ENCODE data around the gene YIPF5.

YIPF5 gene

DNA sequence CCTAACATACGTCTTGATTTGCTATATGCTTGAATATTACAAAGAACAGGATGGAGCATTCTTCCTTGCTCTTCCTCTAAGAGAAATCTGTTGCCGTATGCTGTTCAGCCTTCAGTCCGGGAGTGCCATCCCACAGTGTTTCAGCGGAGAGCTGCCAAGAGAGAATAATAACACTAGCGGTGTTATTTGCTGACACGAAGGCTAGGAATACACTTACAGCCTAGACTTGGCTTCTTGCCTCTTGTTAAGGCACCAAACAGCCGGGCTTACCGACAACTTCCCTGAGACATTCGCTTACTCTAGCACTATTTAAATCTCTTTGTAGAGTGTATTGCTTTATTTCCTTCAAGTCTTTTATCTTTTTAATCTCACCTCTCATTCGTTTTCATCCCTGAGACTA is 31.6 kb upstream of the YIPF5 start:
- DNase-seq: no peak
- Histone ChIP-seq H3K9me2 (replicated peaks; ENCODE audit: insufficient read depth, low read length) (no peaks in the 10 kb centered on the region), H3K9ac (ENCODE audit: low read length) (no peak overlapping the region), H3K9me3 (replicated peaks; ENCODE audit: insufficient read depth, low read length) (no peaks in the 10 kb centered on the region), H3K27ac (ENCODE audit: low read length) (no peak overlapping the region), H3K79me2 (ENCODE audit: low read length) (no peaks in the 10 kb centered on the region), H3K4me1 (ENCODE audit: low read length) (no peaks in the 10 kb centered on the region), H3F3A (ENCODE audit: insufficient read depth, low read length) (no peaks in the 10 kb centered on the region), H3K27me3 (replicated peaks; ENCODE audit: insufficient read depth, low read length) (no peaks in the 10 kb centered on the region), H3K4me3 (ENCODE audit: low read length) (no peak overlapping the region), H4K20me1 (ENCODE audit: insufficient read depth, low read length) (no peaks in the 10 kb centered on the region), H2AFZ (ENCODE audit: low read length) (no peak overlapping the region), H3K4me2 (ENCODE audit: low read depth, low read length) (no peak overlapping the region), H3K36me3 (replicated peaks; ENCODE audit: insufficient read depth, low read length) (no peaks in the 10 kb centered on the region)
- TF ChIP-seq EZH2 (optimal IDR thresholded peaks at IDR 0.05; ENCODE audit: low read depth, low read length): no peak

- Histone ChIP-seq H2AFZ (ENCODE audit: low read length) (no peak overlapping the region), H3K9me2 (replicated peaks; ENCODE audit: insufficient read depth, low read length) (no peaks in the 10 kb centered on the region), H3K79me2 (ENCODE audit: low read length) (no peaks in the 10 kb centered on the region), H3K4me3 (ENCODE audit: low read length) (no peak overlapping the region), H3K4me1 (ENCODE audit: low read length) (no peaks in the 10 kb centered on the region), H3K36me3 (replicated peaks; ENCODE audit: insufficient read depth, low read length) (no peaks in the 10 kb centered on the region), H3K27ac (ENCODE audit: low read length) (no peak overlapping the region), H3K9ac (ENCODE audit: low read length) (no peak overlapping the region), H3K9me3 (replicated peaks; ENCODE audit: insufficient read depth, low read length) (no peaks in the 10 kb centered on the region), H3F3A (ENCODE audit: insufficient read depth, low read length) (no peaks in the 10 kb centered on the region), H3K4me2 (ENCODE audit: low read depth, low read length) (no peak overlapping the region), H3K27me3 (replicated peaks; ENCODE audit: insufficient read depth, low read length) (no peaks in the 10 kb centered on the region), H4K20me1 (ENCODE audit: insufficient read depth, low read length) (no peaks in the 10 kb centered on the region)
- no peak for DNase-seq
- TF ChIP-seq EZH2 (optimal IDR thresholded peaks at IDR 0.05; ENCODE audit: low read depth, low read length) (no peak), CTCF (IDR thresholded peaks at IDR 0.05; ENCODE audit: low read length) (no peak), EZH2phosphoT487 (IDR thresholded peaks at IDR 0.05; ENCODE audit: low read length) (no peak)
Measured at GRCh38 chr5:144201588-144201987, 31.1 kb upstream of the YIPF5 start.

GRCh38 chr5:144198386-144198785 is 27.9 kb upstream of the YIPF5 start:
- Histone ChIP-seq H3K9ac (ENCODE audit: low read length) (no peak overlapping the region), H3K4me1 (ENCODE audit: low read length) (no peaks in the 10 kb centered on the region), H3K9me3 (replicated peaks; ENCODE audit: insufficient read depth, low read length) (no peaks in the 10 kb centered on the region), H3F3A (ENCODE audit: insufficient read depth, low read length) (no peaks in the 10 kb centered on the region), H3K9me2 (replicated peaks; ENCODE audit: insufficient read depth, low read length) (no peaks in the 10 kb centered on the region), H3K4me3 (ENCODE audit: low read length) (no peak overlapping the region), H3K27ac (ENCODE audit: low read length) (no peak overlapping the region), H3K27me3 (replicated peaks; ENCODE audit: insufficient read depth, low read length) (no peaks in the 10 kb centered on the region), H4K20me1 (ENCODE audit: insufficient read depth, low read length) (no peaks in the 10 kb centered on the region), H3K79me2 (ENCODE audit: low read length) (no peaks in the 10 kb centered on the region), H3K36me3 (replicated peaks; ENCODE audit: insufficient read depth, low read length) (no peaks in the 10 kb centered on the region), H2AFZ (ENCODE audit: low read length) (no peak overlapping the region), H3K4me2 (ENCODE audit: low read depth, low read length) (no peak overlapping the region)
- TF ChIP-seq EZH2 (optimal IDR thresholded peaks at IDR 0.05; ENCODE audit: low read depth, low read length) (no peak), EZH2phosphoT487 (IDR thresholded peaks at IDR 0.05; ENCODE audit: low read length) (no peak), CTCF (IDR thresholded peaks at IDR 0.05; ENCODE audit: low read length) (no peak)
- DNase-seq: no peak

GRCh38 chr5:144196612-144197011 is 26.2 kb upstream of the YIPF5 start:
- H3K4me1 ChIP-seq (ENCODE audit: low read length): peaks cover 7% of the 10 kb centered on the region
- no peaks in the 10 kb centered on the region for H3K36me3 ChIP-seq (replicated peaks; ENCODE audit: insufficient read depth, low read length)
- no peaks in the 10 kb centered on the region for H3K9me3 ChIP-seq (replicated peaks; ENCODE audit: insufficient read depth, low read length)
- H4K20me1 ChIP-seq (ENCODE audit: insufficient read depth, low read length): no peaks in the 10 kb centered on the region
- H3K79me2 ChIP-seq (ENCODE audit: low read length): no peaks in the 10 kb centered on the region
- no peaks in the 10 kb centered on the region for H3K9me2 ChIP-seq (replicated peaks; ENCODE audit: insufficient read depth, low read length)
- H3K27ac ChIP-seq (ENCODE audit: low read length): no peak overlapping the region
- no peak overlapping the region for H2AFZ ChIP-seq (ENCODE audit: low read length)
- no peak for DNase-seq
- no peak overlapping the region for H3K9ac ChIP-seq (ENCODE audit: low read length)
- TF ChIP-seq EZH2phosphoT487 (IDR thresholded peaks at IDR 0.05; ENCODE audit: low read length) (no peak), EZH2 (optimal IDR thresholded peaks at IDR 0.05; ENCODE audit: low read depth, low read length) (no peak)
- no peak overlapping the region for H3K4me2 ChIP-seq (ENCODE audit: low read depth, low read length)
- H3K4me3 ChIP-seq (ENCODE audit: low read length): no peak overlapping the region
- H3F3A ChIP-seq (ENCODE audit: insufficient read depth, low read length): no peaks in the 10 kb centered on the region
- H3K27me3 ChIP-seq (replicated peaks; ENCODE audit: insufficient read depth, low read length): no peaks in the 10 kb centered on the region
